ENCODE data around the gene CXCR6.

GRCh38 chr3:45953536-45953935 is 10.3 kb downstream of the CXCR6 start:
- TF ChIP-seq HDAC2 (IDR thresholded peaks at IDR 0.05) (no peak), CTCF (IDR thresholded peaks at IDR 0.05) (no peak), MAFK (IDR thresholded peaks at IDR 0.05; ENCODE audit: partially characterized antibody) (no peak), POLR2A (IDR thresholded peaks at IDR 0.05; ENCODE audit: low read length) (no peak), JUN (IDR thresholded peaks at IDR 0.05) (no peak), PBX3 (IDR thresholded peaks at IDR 0.05) (no peak), CHD2 (IDR thresholded peaks at IDR 0.05; ENCODE audit: low read length, partially characterized antibody) (no peak), BCL3 (IDR thresholded peaks at IDR 0.05) (no peak), RAD21 (conservative IDR thresholded peaks at IDR 0.05 in 1 of 2, IDR thresholded peaks at IDR 0.05 in 1 of 2) (no peak)
- TF ChIP-seq, protein P1, sequence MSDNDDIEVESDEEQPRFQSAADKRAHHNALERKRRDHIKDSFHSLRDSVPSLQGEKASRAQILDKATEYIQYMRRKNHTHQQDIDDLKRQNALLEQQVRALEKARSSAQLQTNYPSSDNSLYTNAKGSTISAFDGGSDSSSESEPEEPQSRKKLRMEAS (IDR thresholded peaks at IDR 0.05), result no peak
